Natural killer cell (primary cell): Measurements from ENCODE around the gene CRYBG1. TPM values are rescaled to one million over a fixed set of nuclear protein-coding genes. Genes with fewer than 3 reads are reported as not detected.
A peak's percentile ranks its signal among the peaks of the same experiment; 100 is the strongest.

ENCODE experiments used
- ATAC-seq, 3 donors: fragments of 150-1000 bp in 2 of 3; fragments of 200-7000 bp in 1 of 3; cut with Tn5 transposase; 1 replicate in 1 of 3; 2 replicates in 2 of 3; pipeline ENCODE4 v1.10.0; 2021; ENCODE audit warnings: mild to moderate bottlenecking in 2 of 3, moderate library complexity in 2 of 3
- DNase-seq, 2 donors: peaks; one replicate each; pipeline versions ENCODE4 v3.0.0 to v3.0.0-alpha.2; 2013 to 2021; ENCODE audit warnings: mixed read lengths in 1 of 2
- H3K27ac ChIP-seq: one replicate; pipeline ENCODE4 v1.5.1; 2013; ENCODE audit warnings: mild to moderate bottlenecking, low read length
- H3K27me3 ChIP-seq: one replicate; pipeline ENCODE4 v1.6.1; 2013; ENCODE audit warnings: low read length; ENCODE audit not compliant: control insufficient read depth, insufficient read depth
- H3K36me3 ChIP-seq: one replicate; pipeline ENCODE4 v1.6.1; 2013; ENCODE audit warnings: low read length; ENCODE audit not compliant: control insufficient read depth, insufficient read depth
- H3K4me1 ChIP-seq: one replicate; pipeline ENCODE4 v1.6.1; 2013; ENCODE audit warnings: low read length; ENCODE audit not compliant: control insufficient read depth, insufficient read depth
- H3K4me3 ChIP-seq: one replicate; pipeline ENCODE4 v1.5.1; 2013; ENCODE audit warnings: low read length
- H3K9me3 ChIP-seq: one replicate; pipeline ENCODE4 v1.6.1; 2013; ENCODE audit warnings: low read length; ENCODE audit not compliant: control insufficient read depth, insufficient read depth
- H3K27ac Mint-ChIP-seq, 2 donors: one replicate each; pipeline ENCODE4 v1.8.0; 2022; ENCODE audit warnings: mild to moderate bottlenecking in 2 of 2, mixed read lengths in 2 of 2, moderate library complexity in 1 of 2
- H3K27me3 Mint-ChIP-seq, 2 donors: one replicate each; pipeline ENCODE4 v1.8.0; 2022; ENCODE audit warnings: low read depth in 2 of 2, mixed read lengths in 2 of 2
- H3K36me3 Mint-ChIP-seq: one replicate; pipeline ENCODE4 v1.8.0; 2022; ENCODE audit warnings: mixed read lengths
- H3K4me1 Mint-ChIP-seq, 2 donors: one replicate each; pipeline ENCODE4 v1.8.0; 2022; ENCODE audit warnings: mixed read lengths in 2 of 2
- H3K4me3 Mint-ChIP-seq: one replicate; pipeline ENCODE4 v1.8.0; 2022; ENCODE audit warnings: mild to moderate bottlenecking, moderate library complexity, mixed read lengths
- H3K9me3 Mint-ChIP-seq, 2 donors: one replicate each; pipeline ENCODE4 v1.8.0; 2022; ENCODE audit warnings: mixed read lengths in 2 of 2
- CTCF ChIP-seq: fragments of 200-600 bp; IDR thresholded peaks from one replicate; pipeline ENCODE4 v1.8.0; 2022; ENCODE audit warnings: antibody characterized with exemption
- WGBS: methylation state at CpG from one replicate; pipeline ENCODE4 v1.1.7; 2013; ENCODE audit warnings: missing lambda C conversion rate; ENCODE audit not compliant: insufficient coverage; 5-methylcytosine and 5-hydroxymethylcytosine counted together
- intact Hi-C: fragments of 100-400 bp; cut with micrococcal nuclease; formaldehyde crosslinking; loops from one replicate; pipeline ENCODE4 v1.14.2; 2022
- total RNA-seq, 4 donors: library from RNA; stranded (reverse); fragments of 120-200 nt in 1 of 4; gene quantifications; one replicate each; pipeline versions ENCODE4 v1.2.3 to v1.2.4, GENCODE V29; 2013 to 2022

CRYBG1 gene
- total RNA-seq, 3 donors from 2014 or later (not counting 1 experiment from before 2014, with no cell fraction given), result 16.3 to 21.8 (median 17.5) TPM

- DNase-seq (no peak), ATAC-seq (no peak)
- no peaks in the 10 kb centered on the region for H3K9me3 ChIP-seq
- no peaks in the 10 kb centered on the region for H3K27me3 ChIP-seq
- peaks cover 66% of the 10 kb centered on the region for H3K36me3 ChIP-seq
- H3K27ac Mint-ChIP-seq, result no peak overlapping the region
- H3K9me3 Mint-ChIP-seq, result no peaks in the 10 kb centered on the region
- TF ChIP-seq CTCF, result no peak
- WGBS, result 100% methylated on average over 2 of the region's 3 CpGs
- peaks cover 0 to 8% of the 10 kb centered on the region in 2 donors for H3K4me1 Mint-ChIP-seq
- no peaks in the 10 kb centered on the region for H3K4me1 ChIP-seq
- intact Hi-C loops, result no loop called here
- H3K27ac ChIP-seq, result no peak overlapping the region
- H3K4me3 Mint-ChIP-seq, result no peak overlapping the region
- H3K36me3 Mint-ChIP-seq, result peaks cover 23% of the 10 kb centered on the region
- H3K4me3 ChIP-seq, result no peak overlapping the region
- no peaks in the 10 kb centered on the region for H3K27me3 Mint-ChIP-seq
Measured at GRCh38 chr6:106551155-106551554, 190.6 kb downstream of the CRYBG1 start.

DNA sequence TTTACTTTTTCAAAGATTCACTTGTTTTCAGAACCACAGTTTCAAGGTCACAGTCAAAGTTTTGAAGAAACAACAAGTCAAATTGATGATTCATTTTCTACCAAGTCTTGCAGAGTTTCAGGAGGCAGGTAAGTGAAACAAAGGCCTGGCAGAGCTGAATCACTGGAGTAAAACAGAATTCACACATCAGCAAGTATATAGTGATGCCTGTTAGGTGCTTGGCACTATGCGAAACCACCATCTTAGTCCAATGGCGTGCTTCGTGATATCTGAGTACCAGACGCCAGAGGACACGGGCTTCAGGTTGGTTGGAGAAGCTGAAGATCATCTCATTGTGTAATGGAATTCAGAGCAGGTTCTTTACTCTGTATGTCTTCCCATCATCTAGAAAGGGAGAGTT is 192.9 kb downstream of the CRYBG1 start:
- Mint-ChIP-seq H3K4me1 (peaks cover 0 to 4% of the 10 kb centered on the region in 2 donors), H3K4me3 (no peak overlapping the region), H3K9me3 (no peaks in the 10 kb centered on the region), H3K36me3 (peaks cover 23% of the 10 kb centered on the region), H3K27ac (no peak overlapping the region), H3K27me3 (no peaks in the 10 kb centered on the region)
- intact Hi-C loops, result no loop called here
- Histone ChIP-seq H3K36me3 (peaks cover 59% of the 10 kb centered on the region), H3K27me3 (no peaks in the 10 kb centered on the region), H3K27ac (no peak overlapping the region), H3K4me1 (no peaks in the 10 kb centered on the region), H3K9me3 (no peaks in the 10 kb centered on the region), H3K4me3 (no peak overlapping the region)
- DNase-seq (no peak), ATAC-seq (no peak)
- TF ChIP-seq CTCF, result no peak
- 98% methylated on average over 5 of the region's 5 CpGs for WGBS

GRCh38 chr6:106555767-106556166 is 195.2 kb downstream of the CRYBG1 start:
- no peak for TF ChIP-seq CTCF
- Histone ChIP-seq H3K4me1 (no peaks in the 10 kb centered on the region), H3K4me3 (no peak overlapping the region), H3K36me3 (peaks cover 70% of the 10 kb centered on the region), H3K27ac (no peak overlapping the region), H3K27me3 (no peaks in the 10 kb centered on the region), H3K9me3 (no peaks in the 10 kb centered on the region)
- Mint-ChIP-seq H3K27me3 (no peaks in the 10 kb centered on the region), H3K36me3 (peaks cover 24% of the 10 kb centered on the region), H3K4me1 (peaks cover 0 to 4% of the 10 kb centered on the region in 2 donors), H3K9me3 (no peaks in the 10 kb centered on the region), H3K27ac (no peak overlapping the region), H3K4me3 (no peak overlapping the region)
- ATAC-seq, result no peak
- no peak for DNase-seq
- intact Hi-C loops, result loop anchor here (1.0 kb wide), 1 partner anchor 110 kb away; no protein-coding TSS in a partner anchor
- WGBS, result 91% methylated on average over 4 of the region's 5 CpGs

- peak; percentile 45 for TF ChIP-seq CTCF
- peak in 2 of 3 donors; percentile 60 for ATAC-seq
- Mint-ChIP-seq H3K4me1 (peaks cover 0 to 4% of the 10 kb centered on the region in 2 donors), H3K27me3 (no peaks in the 10 kb centered on the region), H3K36me3 (peaks cover 27% of the 10 kb centered on the region), H3K4me3 (no peak overlapping the region), H3K27ac (no peak overlapping the region), H3K9me3 (no peaks in the 10 kb centered on the region)
- no peak overlapping the region for H3K4me3 ChIP-seq
- H3K27ac ChIP-seq, result no peak overlapping the region
- intact Hi-C loops, result loop anchor here (1.0 kb wide), 1 partner anchor 111 kb away; no protein-coding TSS in a partner anchor
- 62% methylated on average over 3 of the region's 3 CpGs for WGBS
- H3K27me3 ChIP-seq, result no peaks in the 10 kb centered on the region
- H3K9me3 ChIP-seq, result no peaks in the 10 kb centered on the region
- no peaks in the 10 kb centered on the region for H3K4me1 ChIP-seq
- peaks cover 71% of the 10 kb centered on the region for H3K36me3 ChIP-seq
- DNase-seq, result peak in 1 of 2 donors; percentile 66
Measured at GRCh38 chr6:106556368-106556960, 195.9 kb downstream of the CRYBG1 start.
